Lower lobe of right lung (tissue), 2 donors: Measurements from ENCODE around the gene CIAO2B. TPM values are rescaled to one million over a fixed set of nuclear protein-coding genes. Genes with fewer than 3 reads are reported as not detected.

Source experiments
- ATAC-seq, 2 donors: fragments of 200-7000 bp; cut with Tn5 transposase; one replicate each; pipeline ENCODE4 v1.9.1; 2020 to 2022; ENCODE audit warnings: mild to moderate bottlenecking in 2 of 2, moderate library complexity in 2 of 2
- DNase-seq: peaks from one replicate; pipeline ENCODE4 v3.0.0-alpha.2; 2020
- H3K27ac ChIP-seq: fragments of 200-600 bp; one replicate; pipeline ENCODE4 v1.8.0; 2022
- H3K27me3 ChIP-seq: fragments of 200-600 bp; one replicate; pipeline ENCODE4 v1.8.0; 2022; ENCODE audit warnings: low read depth
- H3K36me3 ChIP-seq: fragments of 200-600 bp; one replicate; pipeline ENCODE4 v1.8.0; 2022; ENCODE audit warnings: mild to moderate bottlenecking
- H3K4me1 ChIP-seq: fragments of 200-600 bp; one replicate; pipeline ENCODE4 v1.8.0; 2022
- H3K4me3 ChIP-seq: fragments of 200-600 bp; one replicate; pipeline ENCODE4 v1.8.0; 2022; ENCODE audit warnings: mild to moderate bottlenecking
- H3K9me3 ChIP-seq: fragments of 200-600 bp; one replicate; pipeline ENCODE4 v1.8.0; 2022
- CTCF ChIP-seq: fragments of 200-600 bp; IDR thresholded peaks from one replicate; pipeline ENCODE4 v1.8.0; 2022; ENCODE audit warnings: antibody characterized with exemption, mild to moderate bottlenecking
- intact Hi-C: fragments of 100-400 bp; cut with DNase I; formaldehyde crosslinking; loops from one replicate; pipeline ENCODE4 v1.11.0; 2022
- total RNA-seq: library from RNA; stranded (reverse); fragmentation: NEBNext Ultra II Directional; extraction: Animal tissue kit (Norgen Biotek cat#: 25700); gene quantifications from one replicate; pipeline ENCODE4 v1.2.1, GENCODE V29; 2021
- donor health status: DM: no; HTN: yes; CAD: no; lungs with severe emphysema.

The CIAO2B gene
- total RNA-seq, 1 donor from 2014 or later, result 76.8 TPM

GRCh38 chr16:66933776-66934137 is 445 bp downstream of the CIAO2B start:
- no peak for TF ChIP-seq CTCF
- Histone ChIP-seq H3K27ac (peak overlapping the region; percentile 93), H3K4me1 (peaks cover 38% of the 10 kb centered on the region), H3K9me3 (no peaks in the 10 kb centered on the region), H3K4me3 (peak overlapping the region; percentile 98), H3K27me3 (no peaks in the 10 kb centered on the region), H3K36me3 (peaks cover 32% of the 10 kb centered on the region)
- intact Hi-C loops, result no loop called here
- DNase-seq (no peak), ATAC-seq (peak; percentile 3 to 23)

- DNase-seq, result no peak
- H3K4me3 ChIP-seq, result no peak overlapping the region
- H3K4me1 ChIP-seq, result peaks cover 46% of the 10 kb centered on the region
- no peaks in the 10 kb centered on the region for H3K27me3 ChIP-seq
- H3K36me3 ChIP-seq, result peaks cover 16% of the 10 kb centered on the region
- intact Hi-C loops, result no loop called here
- no peak overlapping the region for H3K27ac ChIP-seq
- TF ChIP-seq CTCF, result no peak
- no peak for ATAC-seq
- H3K9me3 ChIP-seq, result no peaks in the 10 kb centered on the region
Measured at GRCh38 chr16:66932076-66932475, 2.1 kb downstream of the CIAO2B start.

GRCh38 chr16:66931665-66932064 is 2.5 kb downstream of the CIAO2B start:
- no peak overlapping the region for H3K27ac ChIP-seq
- TF ChIP-seq CTCF, result no peak
- no peaks in the 10 kb centered on the region for H3K9me3 ChIP-seq
- DNase-seq, result no peak
- H3K27me3 ChIP-seq, result no peaks in the 10 kb centered on the region
- no peak overlapping the region for H3K4me3 ChIP-seq
- H3K36me3 ChIP-seq, result peaks cover 16% of the 10 kb centered on the region
- intact Hi-C loops, result no loop called here
- H3K4me1 ChIP-seq, result peaks cover 46% of the 10 kb centered on the region
- no peak for ATAC-seq

GRCh38 chr16:66930189-66930588 is 4.0 kb downstream of the CIAO2B start:
- no peak overlapping the region for H3K27ac ChIP-seq
- H3K9me3 ChIP-seq, result no peaks in the 10 kb centered on the region
- H3K4me3 ChIP-seq, result no peak overlapping the region
- intact Hi-C loops, result no loop called here
- H3K27me3 ChIP-seq, result no peaks in the 10 kb centered on the region
- H3K4me1 ChIP-seq, result peaks cover 46% of the 10 kb centered on the region
- no peak for TF ChIP-seq CTCF
- DNase-seq, result no peak
- ATAC-seq, result no peak
- H3K36me3 ChIP-seq, result peaks cover 16% of the 10 kb centered on the region

- peaks cover 16% of the 10 kb centered on the region for H3K36me3 ChIP-seq
- ATAC-seq (no peak), DNase-seq (no peak)
- TF ChIP-seq CTCF, result peak; percentile 31
- intact Hi-C loops, result no loop called here
- no peaks in the 10 kb centered on the region for H3K9me3 ChIP-seq
- no peak overlapping the region for H3K4me3 ChIP-seq
- peaks cover 10% of the 10 kb centered on the region for H3K27me3 ChIP-seq
- peaks cover 56% of the 10 kb centered on the region for H3K4me1 ChIP-seq
- H3K27ac ChIP-seq, result no peak overlapping the region
Measured at GRCh38 chr16:66928702-66929388, 5.4 kb downstream of the CIAO2B start.
